ENCODE measurements around the gene ANTXR1.

Gene ANTXR1

GRCh38 chr2:69059731-69060290, 46.8 kb downstream of the ANTXR1 start:
- no peak for DNase-seq
- no peaks in the 10 kb centered on the region for H3K27me3 ChIP-seq (replicated peaks in 2 of 5; ENCODE audit: control insufficient read depth in 4 of 5, insufficient read depth in 5 of 5, low read length in 4 of 5)
- H3K36me3 ChIP-seq (ENCODE audit: control insufficient read depth in 4 of 4, insufficient read depth in 4 of 4, low read length in 3 of 4), result no peaks in the 10 kb centered on the region
- no peak overlapping the region for H3K27ac ChIP-seq (ENCODE audit: insufficient read depth in 1 of 2, low read depth in 1 of 2, low read length in 2 of 2, poor library complexity in 1 of 2, severe bottlenecking in 2 of 2)
- no peak overlapping the region for H3K4me3 ChIP-seq (ENCODE audit: control insufficient read depth in 1 of 7, extremely low read depth in 1 of 7, insufficient read depth in 4 of 7, low read depth in 2 of 7, low read length in 6 of 7)
- POLR2A ChIA-PET, result no interaction called here
- no peaks in the 10 kb centered on the region for H3K4me1 ChIP-seq (ENCODE audit: control extremely low read depth in 1 of 4, control insufficient read depth in 4 of 4, insufficient read depth in 4 of 4, low read length in 3 of 4)
- peaks cover 0 to 20% (median 0%) of the 10 kb centered on the region in 5 experiments for H3K9me3 ChIP-seq (ENCODE audit: control extremely low read depth in 1 of 5, control insufficient read depth in 4 of 5, insufficient read depth in 2 of 5, low read depth in 1 of 5, low read length in 4 of 5)
- CTCF ChIA-PET, result interaction anchor here (0.6 kb wide), 1 partner anchor 201 kb away, joined by 3 read pairs; no protein-coding TSS in a partner anchor

GRCh38 chr2:69060938-69061501, 48.0 kb downstream of the ANTXR1 start:
- no peak for DNase-seq
- POLR2A ChIA-PET, result interaction anchor here (0.6 to 0.7 kb wide), 3 partner anchors 10 to 598 kb away, joined by 3 to 5 read pairs (median 3); no protein-coding TSS in a partner anchor
- no peaks in the 10 kb centered on the region for H3K27me3 ChIP-seq (replicated peaks in 2 of 5; ENCODE audit: control insufficient read depth in 4 of 5, insufficient read depth in 5 of 5, low read length in 4 of 5)
- H3K9me3 ChIP-seq (ENCODE audit: control extremely low read depth in 1 of 5, control insufficient read depth in 4 of 5, insufficient read depth in 2 of 5, low read depth in 1 of 5, low read length in 4 of 5), result peaks cover 0 to 20% (median 0%) of the 10 kb centered on the region in 5 experiments
- no peak overlapping the region for H3K27ac ChIP-seq (ENCODE audit: insufficient read depth in 1 of 2, low read depth in 1 of 2, low read length in 2 of 2, poor library complexity in 1 of 2, severe bottlenecking in 2 of 2)
- CTCF ChIA-PET, result interaction anchor here (1.0 to 1.3 kb wide), 2 partner anchors 8 to 21 kb away, joined by 3 read pairs; no protein-coding TSS in a partner anchor
- H3K4me3 ChIP-seq (ENCODE audit: control insufficient read depth in 1 of 7, extremely low read depth in 1 of 7, insufficient read depth in 4 of 7, low read depth in 2 of 7, low read length in 6 of 7), result no peak overlapping the region
- H3K4me1 ChIP-seq (ENCODE audit: control extremely low read depth in 1 of 4, control insufficient read depth in 4 of 4, insufficient read depth in 4 of 4, low read length in 3 of 4), result no peaks in the 10 kb centered on the region
- H3K36me3 ChIP-seq (ENCODE audit: control insufficient read depth in 4 of 4, insufficient read depth in 4 of 4, low read length in 3 of 4), result no peaks in the 10 kb centered on the region

- peaks cover 0 to 20% (median 0%) of the 10 kb centered on the region in 5 experiments for H3K9me3 ChIP-seq (ENCODE audit: control extremely low read depth in 1 of 5, control insufficient read depth in 4 of 5, insufficient read depth in 2 of 5, low read depth in 1 of 5, low read length in 4 of 5)
- ChIA-PET CTCF (interaction anchor here (1.0 to 1.3 kb wide), 2 partner anchors 8 to 21 kb away, joined by 3 read pairs; no protein-coding TSS in a partner anchor), POLR2A (interaction anchor here (0.7 kb wide), 1 partner anchor 47 kb away, joined by 3 read pairs; no protein-coding TSS in a partner anchor)
- no peaks in the 10 kb centered on the region for H3K27me3 ChIP-seq (replicated peaks in 2 of 5; ENCODE audit: control insufficient read depth in 4 of 5, insufficient read depth in 5 of 5, low read length in 4 of 5)
- H3K36me3 ChIP-seq (ENCODE audit: control insufficient read depth in 4 of 4, insufficient read depth in 4 of 4, low read length in 3 of 4), result no peaks in the 10 kb centered on the region
- no peak overlapping the region for H3K27ac ChIP-seq (ENCODE audit: insufficient read depth in 1 of 2, low read depth in 1 of 2, low read length in 2 of 2, poor library complexity in 1 of 2, severe bottlenecking in 2 of 2)
- no peaks in the 10 kb centered on the region for H3K4me1 ChIP-seq (ENCODE audit: control extremely low read depth in 1 of 4, control insufficient read depth in 4 of 4, insufficient read depth in 4 of 4, low read length in 3 of 4)
- DNase-seq, result peak in 1 of 3 donors; percentile 1
- no peak overlapping the region for H3K4me3 ChIP-seq (ENCODE audit: control insufficient read depth in 1 of 7, extremely low read depth in 1 of 7, insufficient read depth in 4 of 7, low read depth in 2 of 7, low read length in 6 of 7)
Observed at GRCh38 chr2:69061525-69061924, 48.5 kb downstream of the ANTXR1 start.

- ChIA-PET CTCF (interaction anchor here (1.0 to 1.3 kb wide), 2 partner anchors 9 to 12 kb away, joined by 3 read pairs; no protein-coding TSS in a partner anchor), POLR2A (no interaction called here)
- peaks cover 0 to 20% (median 0%) of the 10 kb centered on the region in 5 experiments for H3K9me3 ChIP-seq (ENCODE audit: control extremely low read depth in 1 of 5, control insufficient read depth in 4 of 5, insufficient read depth in 2 of 5, low read depth in 1 of 5, low read length in 4 of 5)
- no peaks in the 10 kb centered on the region for H3K4me1 ChIP-seq (ENCODE audit: control extremely low read depth in 1 of 4, control insufficient read depth in 4 of 4, insufficient read depth in 4 of 4, low read length in 3 of 4)
- no peak for DNase-seq
- H3K27me3 ChIP-seq (replicated peaks in 2 of 5; ENCODE audit: control insufficient read depth in 4 of 5, insufficient read depth in 5 of 5, low read length in 4 of 5), result no peaks in the 10 kb centered on the region
- no peak overlapping the region for H3K4me3 ChIP-seq (ENCODE audit: control insufficient read depth in 1 of 7, extremely low read depth in 1 of 7, insufficient read depth in 4 of 7, low read depth in 2 of 7, low read length in 6 of 7)
- no CpG with 5 or more reads among the region's 2 CpGs for WGBS (ENCODE audit: insufficient coverage)
- H3K27ac ChIP-seq (ENCODE audit: insufficient read depth in 1 of 2, low read depth in 1 of 2, low read length in 2 of 2, poor library complexity in 1 of 2, severe bottlenecking in 2 of 2), result no peak overlapping the region
- no peaks in the 10 kb centered on the region for H3K36me3 ChIP-seq (ENCODE audit: control insufficient read depth in 4 of 4, insufficient read depth in 4 of 4, low read length in 3 of 4)
Observed at GRCh38 chr2:69062307-69062962, 49.5 kb downstream of the ANTXR1 start.

- 86% methylated on average over 1 of the region's 1 CpG for WGBS (ENCODE audit: insufficient coverage)
- Histone ChIP-seq H3K36me3 (ENCODE audit: control insufficient read depth in 4 of 4, insufficient read depth in 4 of 4, low read length in 3 of 4) (no peaks in the 10 kb centered on the region), H3K27me3 (replicated peaks in 2 of 5; ENCODE audit: control insufficient read depth in 4 of 5, insufficient read depth in 5 of 5, low read length in 4 of 5) (no peaks in the 10 kb centered on the region), H3K27ac (ENCODE audit: insufficient read depth in 1 of 2, low read depth in 1 of 2, low read length in 2 of 2, poor library complexity in 1 of 2, severe bottlenecking in 2 of 2) (no peak overlapping the region), H3K4me1 (ENCODE audit: control extremely low read depth in 1 of 4, control insufficient read depth in 4 of 4, insufficient read depth in 4 of 4, low read length in 3 of 4) (no peaks in the 10 kb centered on the region), H3K9me3 (ENCODE audit: control extremely low read depth in 1 of 5, control insufficient read depth in 4 of 5, insufficient read depth in 2 of 5, low read depth in 1 of 5, low read length in 4 of 5) (peaks cover 0 to 9% (median 0%) of the 10 kb centered on the region in 5 experiments), H3K4me3 (ENCODE audit: control insufficient read depth in 1 of 7, extremely low read depth in 1 of 7, insufficient read depth in 4 of 7, low read depth in 2 of 7, low read length in 6 of 7) (no peak overlapping the region)
- POLR2A ChIA-PET, result no interaction called here
- CTCF ChIA-PET, result interaction anchor here (0.7 kb wide), 1 partner anchor 19 kb away, joined by 4 read pairs; no protein-coding TSS in a partner anchor
- no peak for DNase-seq
Observed at GRCh38 chr2:69065735-69066336, 52.9 kb downstream of the ANTXR1 start.

- Histone ChIP-seq H3K9me3 (ENCODE audit: control extremely low read depth in 1 of 5, control insufficient read depth in 4 of 5, insufficient read depth in 2 of 5, low read depth in 1 of 5, low read length in 4 of 5) (peaks cover 0 to 9% (median 0%) of the 10 kb centered on the region in 5 experiments), H3K27ac (ENCODE audit: insufficient read depth in 1 of 2, low read depth in 1 of 2, low read length in 2 of 2, poor library complexity in 1 of 2, severe bottlenecking in 2 of 2) (no peak overlapping the region), H3K4me3 (ENCODE audit: control insufficient read depth in 1 of 7, extremely low read depth in 1 of 7, insufficient read depth in 4 of 7, low read depth in 2 of 7, low read length in 6 of 7) (no peak overlapping the region), H3K4me1 (ENCODE audit: control extremely low read depth in 1 of 4, control insufficient read depth in 4 of 4, insufficient read depth in 4 of 4, low read length in 3 of 4) (no peaks in the 10 kb centered on the region), H3K36me3 (ENCODE audit: control insufficient read depth in 4 of 4, insufficient read depth in 4 of 4, low read length in 3 of 4) (no peaks in the 10 kb centered on the region), H3K27me3 (replicated peaks in 2 of 5; ENCODE audit: control insufficient read depth in 4 of 5, insufficient read depth in 5 of 5, low read length in 4 of 5) (no peaks in the 10 kb centered on the region)
- 100% methylated on average over 1 of the region's 2 CpGs for WGBS (ENCODE audit: insufficient coverage)
- ChIA-PET CTCF (interaction anchor here (0.6 kb wide), 1 partner anchor 1524 kb away, joined by 3 read pairs; no protein-coding TSS in a partner anchor), POLR2A (no interaction called here)
- DNase-seq, result no peak
Observed at GRCh38 chr2:69067026-69067630, 54.1 kb downstream of the ANTXR1 start.

Data from common myeloid progenitor, CD34-positive (primary cell).